ENCODE data around the gene DPM2. TPM values are rescaled to one million over a fixed set of nuclear protein-coding genes. Genes with fewer than 3 reads are reported as not detected.

The DPM2 gene
- total RNA-seq, 1 experiment from 2014 or later, result 41.5 TPM

- POLR2A ChIA-PET, result interaction anchor here (1.1 to 1.9 kb wide), 3 partner anchors 8 to 196 kb away, joined by 3 to 8 read pairs (median 3); partner anchors contain the start of gene TOR2A
- peak; percentile 76 for DNase-seq (ENCODE audit: unreplicated experiment)
- Mint-ChIP-seq H3K36me3 (ENCODE audit: insufficient read depth, unreplicated experiment) (no peaks in the 10 kb centered on the region), H3K9me3 (ENCODE audit: unreplicated experiment) (no peaks in the 10 kb centered on the region), H3K4me1 (ENCODE audit: insufficient read depth, unreplicated experiment) (peaks cover 16% of the 10 kb centered on the region), H3K27me3 (ENCODE audit: insufficient read depth, unreplicated experiment) (no peaks in the 10 kb centered on the region), H3K27ac (ENCODE audit: low read depth, unreplicated experiment) (no peak within 1 kb of the TSS), H3K4me3 (ENCODE audit: unreplicated experiment) (peak within 1 kb of the TSS; percentile 51)
- no peak for TF ChIP-seq CTCF (IDR thresholded peaks at IDR 0.05; ENCODE audit: unreplicated experiment)
- intact Hi-C loops (cut with micrococcal nuclease), result no loop called here
- CTCF ChIA-PET, result interaction anchor here (0.5 to 1.0 kb wide), 6 partner anchors 9 to 367 kb away, joined by 3 to 4 read pairs (median 3); no protein-coding TSS in a partner anchor
- no TSS peak for BruUV-seq (replicated peaks)
Observed at GRCh38 chr9:127930231-127931091, 7.2 kb downstream of the DPM2 start, which contains the start of gene PIP5KL1. TSS of gene PIP5KL1 (minus strand) at chr9:127930777. CDS start at chr9:127930752, 25 bp downstream.

- no peak for DNase-seq (ENCODE audit: unreplicated experiment)
- no peaks in the 10 kb centered on the region for H3K27me3 Mint-ChIP-seq (ENCODE audit: insufficient read depth, unreplicated experiment)
- H3K36me3 Mint-ChIP-seq (ENCODE audit: insufficient read depth, unreplicated experiment), result no peaks in the 10 kb centered on the region
- no peak overlapping the region for H3K27ac Mint-ChIP-seq (ENCODE audit: low read depth, unreplicated experiment)
- intact Hi-C loops (cut with micrococcal nuclease), result loop anchor here (10.0 kb wide), 1 partner anchor 715 kb away; no protein-coding TSS in a partner anchor
- TF ChIP-seq CTCF (IDR thresholded peaks at IDR 0.05; ENCODE audit: unreplicated experiment), result no peak
- peak overlapping the region; percentile 51 for H3K4me3 Mint-ChIP-seq (ENCODE audit: unreplicated experiment)
- H3K4me1 Mint-ChIP-seq (ENCODE audit: insufficient read depth, unreplicated experiment), result peaks cover 16% of the 10 kb centered on the region
- CTCF ChIA-PET, result interaction anchor here (0.6 to 1.0 kb wide), 4 partner anchors 9 to 116 kb away, joined by 3 to 4 read pairs (median 3); no protein-coding TSS in a partner anchor
- POLR2A ChIA-PET, result interaction anchor here (1.9 kb wide), 1 partner anchor 10 kb away, joined by 8 read pairs; no protein-coding TSS in a partner anchor
- no peaks in the 10 kb centered on the region for H3K9me3 Mint-ChIP-seq (ENCODE audit: unreplicated experiment)
- BruUV-seq (replicated peaks), result no TSS peak
Observed at GRCh38 chr9:127929625-127929979, 8.1 kb downstream of the DPM2 start.

- DNase-seq (ENCODE audit: unreplicated experiment), result peak; percentile 33
- no peak overlapping the region for H3K27ac Mint-ChIP-seq (ENCODE audit: low read depth, unreplicated experiment)
- no peak for TF ChIP-seq CTCF (IDR thresholded peaks at IDR 0.05; ENCODE audit: unreplicated experiment)
- ChIA-PET CTCF (interaction anchor here (0.6 to 1.0 kb wide), 5 partner anchors 9 to 189 kb away, joined by 3 to 6 read pairs (median 4); no protein-coding TSS in a partner anchor), POLR2A (no interaction called here)
- peak overlapping the region; percentile 65 for H3K4me3 Mint-ChIP-seq (ENCODE audit: unreplicated experiment)
- peaks cover 13% of the 10 kb centered on the region for H3K4me1 Mint-ChIP-seq (ENCODE audit: insufficient read depth, unreplicated experiment)
- BruUV-seq (replicated peaks), result no TSS peak
- no peaks in the 10 kb centered on the region for H3K27me3 Mint-ChIP-seq (ENCODE audit: insufficient read depth, unreplicated experiment)
- H3K9me3 Mint-ChIP-seq (ENCODE audit: unreplicated experiment), result no peaks in the 10 kb centered on the region
- intact Hi-C loops (cut with micrococcal nuclease), result loop anchor here (10.0 kb wide), 1 partner anchor 714 kb away; no protein-coding TSS in a partner anchor
- H3K36me3 Mint-ChIP-seq (ENCODE audit: insufficient read depth, unreplicated experiment), result no peaks in the 10 kb centered on the region
Observed at GRCh38 chr9:127928676-127929624, 8.7 kb downstream of the DPM2 start.

All from MCF 10A (cell line).